GM19467 (cell line): ENCODE results near the gene ZC3H12A.

Experiments used
- ATAC-seq: cut with Tn5 transposase; IDR thresholded peaks from one replicate; pipeline ENCODE4 v1.9.1; 2021; ENCODE audit warnings: mild to moderate bottlenecking, moderate library complexity; ENCODE audit not compliant: unreplicated experiment

ZC3H12A gene

GRCh38 chr1:37477946-37478345, 3.6 kb downstream of the ZC3H12A start:
- ATAC-seq: no peak

GRCh38 chr1:37478451-37478881, 4.1 kb downstream of the ZC3H12A start:
- ATAC-seq: no peak

GRCh38 chr1:37478890-37479254, 4.5 kb downstream of the ZC3H12A start:
- ATAC-seq: no peak

GRCh38 chr1:37479255-37480124, 5.1 kb downstream of the ZC3H12A start:
- no peak for ATAC-seq

- no peak for ATAC-seq
Measured at GRCh38 chr1:37480125-37480466, 5.7 kb downstream of the ZC3H12A start.

- no peak for ATAC-seq
Measured at GRCh38 chr1:37480581-37481288, 6.4 kb downstream of the ZC3H12A start.

GRCh38 chr1:37481289-37482003, 7.1 kb downstream of the ZC3H12A start:
- ATAC-seq: no peak

GRCh38 chr1:37482004-37482785, 7.8 kb downstream of the ZC3H12A start:
- ATAC-seq: no peak

GRCh38 chr1:37482796-37483744, 8.7 kb downstream of the ZC3H12A start:
- no peak for ATAC-seq

- no peak for ATAC-seq
Measured at GRCh38 chr1:37483785-37484184, 9.4 kb downstream of the ZC3H12A start.

- ATAC-seq: no peak
Measured at GRCh38 chr1:37484325-37485051, 10.1 kb downstream of the ZC3H12A start.

- ATAC-seq: no peak
Measured at GRCh38 chr1:37485902-37486679, 11.7 kb downstream of the ZC3H12A start.

- no peak for ATAC-seq
Measured at GRCh38 chr1:37486680-37487618, 12.6 kb downstream of the ZC3H12A start.

- no peak for ATAC-seq
Measured at GRCh38 chr1:37487619-37487984, 13.2 kb downstream of the ZC3H12A start.

- ATAC-seq: no peak
Measured at GRCh38 chr1:37493336-37494098, 19.1 kb downstream of the ZC3H12A start.

- ATAC-seq: no peak
Measured at GRCh38 chr1:37495875-37496274, 21.5 kb downstream of the ZC3H12A start.

GRCh38 chr1:37497832-37498231, 23.5 kb downstream of the ZC3H12A start:
- ATAC-seq: no peak
